GM12878 (cell line): ENCODE data around the gene GTF2F2. TPM values are rescaled to one million over a fixed set of nuclear protein-coding genes. Genes with fewer than 3 reads are reported as not detected.

Source experiments
- ATAC-seq: fragments of 200-7000 bp; cut with Tn5 transposase; 3 replicates; pipeline ENCODE4 v1.9.1; 2020; ENCODE audit warnings: mild to moderate bottlenecking, moderate library complexity
- BruUV-seq: library from RNA; stranded (reverse); fragments of 400-500 nt; replicated peaks from 2 replicates; lab custom pipeline; 2021; lab: Mats Ljungman, UMichigan
- CTCF ChIA-PET: fragments of 300-600 bp; sonication (Branson Sonifier 250); formaldehyde crosslinking; extraction: SDS; loops from one replicate; lab custom pipeline; 2021; ENCODE audit warnings: inconsistent platforms; lab: Yijun Ruan, JAX
- POLR2A ChIA-PET: fragments of 350-600 bp; formaldehyde crosslinking; extraction: SDS; loops from one replicate; lab custom pipeline; 2021; ENCODE audit warnings: inconsistent platforms; lab: Charles Lee
- RAD21 ChIA-PET: fragments of 300-600 bp; sonication (Branson Sonifier 250); formaldehyde crosslinking; loops from one replicate; lab custom pipeline; 2023; ENCODE audit warnings: antibody characterized with exemption; ENCODE audit not compliant: unreplicated experiment; lab: Charles Lee
- SMC1A ChIA-PET: fragments of 300-600 bp; sonication (Branson Sonifier 250); formaldehyde crosslinking; loops from one replicate; lab custom pipeline; 2023; ENCODE audit not compliant: unreplicated experiment, uncharacterized antibody; lab: Charles Lee
- DNase-seq: peaks from one replicate; pipeline ENCODE4 v3.0.0-alpha.2; 2011; ENCODE audit warnings: low read depth, low spot score
- FAIRE-seq: peaks from 3 replicates; lab custom pipeline; 2011; peaks lifted over from hg19 to GRCh38; lab: Jason Lieb, UNC
- H2AFZ ChIP-seq: 2 replicates; pipeline ENCODE4 v1.6.0; 2011; ENCODE audit warnings: low read depth, low read length, control low read depth; ENCODE audit not compliant: control insufficient read depth
- H3K27ac ChIP-seq: 2 replicates; pipeline ENCODE4 v1.5.1; 2011; ENCODE audit warnings: control low read depth; ENCODE audit not compliant: control insufficient read depth, insufficient read depth
- H3K27me3 ChIP-seq, 2 experiments: replicated peaks in 1 of 2; 2 replicates each; pipeline versions ENCODE4 v1.6.0 to v1.6.1; 2011; ENCODE audit warnings: low read length in 1 of 2; ENCODE audit not compliant: control insufficient read depth in 2 of 2, insufficient read depth in 2 of 2
- H3K36me3 ChIP-seq, 2 experiments: 2 replicates each; pipeline ENCODE4 v1.5.1; 2011; ENCODE audit warnings: low read length in 1 of 2; ENCODE audit not compliant: control insufficient read depth in 2 of 2, insufficient read depth in 2 of 2
- H3K4me1 ChIP-seq: 2 replicates; pipeline ENCODE4 v1.6.1; 2011; ENCODE audit warnings: mild to moderate bottlenecking, low read length, moderate library complexity, mixed read lengths; ENCODE audit not compliant: control insufficient read depth, insufficient read depth
- H3K4me2 ChIP-seq: 2 replicates; pipeline ENCODE4 v1.6.0; 2011; ENCODE audit warnings: control low read depth; ENCODE audit not compliant: control insufficient read depth, insufficient read depth
- H3K4me3 ChIP-seq: fragments of 200-600 bp; sonication (generic); 2 replicates; pipeline ENCODE4 v1.5.1; 2016
- H3K79me2 ChIP-seq: 2 replicates; pipeline ENCODE4 v1.6.0; 2011; ENCODE audit warnings: low read length; ENCODE audit not compliant: control insufficient read depth, insufficient read depth
- H3K9ac ChIP-seq: 2 replicates; pipeline ENCODE4 v1.8.0; 2011; ENCODE audit warnings: low read length, control low read depth, mixed read lengths; ENCODE audit not compliant: control insufficient read depth, insufficient read depth
- H3K9me3 ChIP-seq: replicated peaks from 3 replicates; pipeline ENCODE4 v1.5.1; 2011; ENCODE audit warnings: mild to moderate bottlenecking, low read length; ENCODE audit not compliant: control insufficient read depth, insufficient read depth
- H4K20me1 ChIP-seq: 2 replicates; pipeline ENCODE4 v1.6.0; 2011; ENCODE audit not compliant: control insufficient read depth, insufficient read depth
- ASH2L ChIP-seq: fragments of 300-600, 200-600 bp; sonication (generic); IDR thresholded peaks from 2 replicates; pipeline ENCODE4 v1.6.1; 2017; ENCODE audit warnings: low read depth, mild to moderate bottlenecking, borderline replicate concordance
- ATF7 ChIP-seq: fragments of 450-650 bp; IDR thresholded peaks from 2 replicates; pipeline ENCODE4 v1.6.1; 2016; ENCODE audit warnings: low read depth, mild to moderate bottlenecking
- E2F8 ChIP-seq: fragments of 450-650 bp; IDR thresholded peaks from 2 replicates; pipeline ENCODE4 v1.6.1; 2018; ENCODE audit warnings: mild to moderate bottlenecking, low read depth, moderate library complexity; ENCODE audit not compliant: partially characterized antibody
- ELK1 ChIP-seq: IDR thresholded peaks from 2 replicates; pipeline ENCODE4 v1.6.1; 2012; ENCODE audit warnings: low read depth, low read length, improper control_type of control experiment
- JUND ChIP-seq: IDR thresholded peaks from 2 replicates; pipeline ENCODE4 v1.6.1; 2012; ENCODE audit warnings: low read depth, mild to moderate bottlenecking, low read length, improper control_type of control experiment, moderate library complexity
- KDM1A ChIP-seq: fragments of 200-600 bp; sonication (generic); IDR thresholded peaks from 2 replicates; pipeline ENCODE4 v1.6.1; 2016; ENCODE audit warnings: borderline replicate concordance
- PKNOX1 ChIP-seq: fragments of 450-650 bp; IDR thresholded peaks from 2 replicates; pipeline ENCODE4 v1.6.1; 2016; ENCODE audit warnings: mild to moderate bottlenecking
- POLR2AphosphoS5 ChIP-seq: IDR thresholded peaks from 2 replicates; pipeline ENCODE4 v1.6.1; 2011; ENCODE audit warnings: mild to moderate bottlenecking, low read length, inconsistent platforms
- PRDM15 ChIP-seq: fragments of 450-650 bp; formaldehyde crosslinking; IDR thresholded peaks from 2 replicates; pipeline ENCODE4 v1.4.0; 2020; ENCODE audit warnings: mild to moderate bottlenecking, moderate library complexity
- USF2 ChIP-seq: IDR thresholded peaks from 2 replicates; pipeline ENCODE4 v1.6.1; 2011; ENCODE audit warnings: low read depth, low read length, improper control_type of control experiment, borderline replicate concordance
- ZSCAN29 ChIP-seq: fragments of 450-650 bp; IDR thresholded peaks from 2 replicates; pipeline ENCODE4 v1.6.1; 2017; ENCODE audit warnings: mild to moderate bottlenecking, moderate library complexity
- WGBS: methylation state at CpG from one replicate; pipeline ENCODE4 v1.1.6; 2016; ENCODE audit warnings: low lambda C conversion rate; ENCODE audit not compliant: insufficient replicate concordance, insufficient coverage; ENCODE audit errors: missing lambda C conversion rate; 5-methylcytosine and 5-hydroxymethylcytosine counted together
- in situ Hi-C: fragments of 300-500 bp; cut with MboI; formaldehyde crosslinking; loops from 9 replicates; pipeline ENCODE4 v1.14.3; 2018; ENCODE audit warnings: mixed read lengths
- intact Hi-C: fragments of 100-400 bp; cut with micrococcal nuclease; formaldehyde crosslinking; loops from one replicate; pipeline ENCODE4 v1.14.2; 2022; ENCODE audit not compliant: unreplicated experiment
- polyA plus RNA-seq, 11 experiments: library from polyadenylated mRNA; depleted of rRNA in 4 of 11; unstranded in 6 of 11; stranded (reverse) in 5 of 11; fragments of >200 nt; fragmentation: Nextera tagmentation in 4 of 11; fragmentation: Illumina TruSeq in 1 of 11; extraction: Ambion mirVana in 4 of 11; extraction: Trizol in 1 of 11; gene quantifications; 1 replicate in 1 of 11; 2 replicates in 10 of 11; pipeline versions ENCODE4 v1.2.1 to v1.2.3, GENCODE V29; 2011 to 2016; ENCODE audit warnings: inconsistent platforms in 2 of 11, missing spikeins in 2 of 11, low read depth in 1 of 11
- total RNA-seq, 4 experiments: library from RNA; depleted of rRNA in 3 of 4; stranded (reverse); fragments of >200 nt in 3 of 4; fragmentation: Illumina TruSeq in 1 of 4; extraction: Trizol in 1 of 4; gene quantifications; 2 replicates each; pipeline versions ENCODE4 v1.2.1 to v1.2.3, GENCODE V29; 2013 to 2021

GTF2F2 gene
- total and polyA plus RNA-seq, 10 of the 15 experiments (the other 5 are each of a cell fraction or from before 2014, with no cell fraction given) = 14.5 to 30.8 (median 22.6) TPM

- Histone ChIP-seq H2AFZ (no peak overlapping the region), H3K4me2 (no peak overlapping the region), H3K36me3 (peaks cover 0 to 4% of the 10 kb centered on the region in 2 experiments; a peak in 1 of 4 replicates), H4K20me1 (no peaks in the 10 kb centered on the region), H3K79me2 (no peaks in the 10 kb centered on the region), H3K27me3 (no peaks in the 10 kb centered on the region), H3K27ac (no peak overlapping the region), H3K4me1 (no peaks in the 10 kb centered on the region; the same call in 1 of the 2 replicates), H3K9ac (no peak overlapping the region), H3K4me3 (no peak overlapping the region), H3K9me3 (no peaks in the 10 kb centered on the region; the same call in 2 of the 3 replicates)
- BruUV-seq = no TSS peak
- ChIA-PET CTCF (interaction anchor here (0.6 to 7.2 kb wide), 20 partner anchors 8 to 306 kb away, joined by 3 to 127 read pairs (median 5); no protein-coding TSS in a partner anchor), RAD21 (interaction anchor here (0.6 to 7.0 kb wide), 6 partner anchors 17 to 236 kb away, joined by 3 to 63 read pairs (median 3); no protein-coding TSS in a partner anchor), SMC1A (interaction anchor here (0.6 to 4.4 kb wide), 7 partner anchors 10 to 249 kb away, joined by 3 to 49 read pairs (median 3); no protein-coding TSS in a partner anchor), POLR2A (interaction anchor here (0.6 kb wide), 1 partner anchor 22 kb away, joined by 4 read pairs; no protein-coding TSS in a partner anchor)
- intact Hi-C loops = no loop called here
- FAIRE-seq = no peak
- in situ Hi-C loops = no loop called here
- no peak for ATAC-seq
- 88% methylated on average over 7 of the region's 7 CpGs for WGBS
- TF ChIP-seq E2F8 (no peak), PRDM15 (CRISPR knock-in tag) (no peak), KDM1A (no peak), ASH2L (no peak), ZSCAN29 (no peak), ELK1 (no peak), JUND (no peak), USF2 (no peak), PKNOX1 (no peak), ATF7 (no peak), POLR2AphosphoS5 (no peak)
- DNase-seq = no peak
These were observed 159.7 kb downstream of the GTF2F2 start for GRCh38 chr13:45280011-45280410.
